Right atrium auricular region (tissue), 2 donors: ENCODE measurements around the gene PLXNB2. TPM values are rescaled to one million over a fixed set of nuclear protein-coding genes. Genes with fewer than 3 reads are reported as not detected.
"Not testable (repeated sequence)": the region's sequence is repeated elsewhere in the genome, so short reads cannot be mapped to it uniquely, and the experiment has no call there.

Experiments
- DNase-seq: peaks from one replicate; pipeline ENCODE4 v3.0.0-alpha.2; 2019; ENCODE audit warnings: low spot score
- H3K27ac ChIP-seq, 2 donors: fragments of 200-600 bp; sonication (generic); 1 replicate in 1 of 2; 2 replicates in 1 of 2; pipeline ENCODE4 v1.5.1; 2016 to 2019
- H3K27me3 ChIP-seq, 2 donors: fragments of 200-600 bp; sonication (generic); one replicate each; pipeline versions ENCODE4 v1.5.1 to v1.6.0; 2017 to 2019
- H3K36me3 ChIP-seq: fragments of 200-600 bp; sonication (generic); one replicate; pipeline ENCODE4 v1.5.1; 2016
- H3K4me1 ChIP-seq, 2 donors: fragments of 200-600 bp; sonication (generic); one replicate each; pipeline versions ENCODE4 v1.5.1 to v1.6.0; 2017 to 2019
- H3K4me3 ChIP-seq, 2 donors: fragments of 200-600 bp; sonication (generic); 1 replicate in 1 of 2; 2 replicates in 1 of 2; pipeline ENCODE4 v1.5.1; 2017 to 2019; ENCODE audit warnings: mild to moderate bottlenecking in 1 of 2, moderate library complexity in 1 of 2
- H3K9me3 ChIP-seq, 2 donors: fragments of 200-600 bp; sonication (generic); one replicate each; pipeline ENCODE4 v1.5.1; 2019
- total RNA-seq, 2 donors: library from RNA; depleted of rRNA; stranded (reverse); fragments of >200 nt; gene quantifications; one replicate each; pipeline ENCODE4 v1.1.0, GENCODE V29; 2016
- TF ChIP-seq, protein P1 (sequence below), 2 donors: fragments of 200-600 bp; sonication (generic); IDR thresholded peaks; one replicate each; pipeline ENCODE4 v1.5.1; 2019; ENCODE audit warnings: antibody characterized with exemption in 2 of 2

The PLXNB2 gene
- total RNA-seq, 2 donors from 2014 or later = 60.3 to 92.8 TPM

DNA sequence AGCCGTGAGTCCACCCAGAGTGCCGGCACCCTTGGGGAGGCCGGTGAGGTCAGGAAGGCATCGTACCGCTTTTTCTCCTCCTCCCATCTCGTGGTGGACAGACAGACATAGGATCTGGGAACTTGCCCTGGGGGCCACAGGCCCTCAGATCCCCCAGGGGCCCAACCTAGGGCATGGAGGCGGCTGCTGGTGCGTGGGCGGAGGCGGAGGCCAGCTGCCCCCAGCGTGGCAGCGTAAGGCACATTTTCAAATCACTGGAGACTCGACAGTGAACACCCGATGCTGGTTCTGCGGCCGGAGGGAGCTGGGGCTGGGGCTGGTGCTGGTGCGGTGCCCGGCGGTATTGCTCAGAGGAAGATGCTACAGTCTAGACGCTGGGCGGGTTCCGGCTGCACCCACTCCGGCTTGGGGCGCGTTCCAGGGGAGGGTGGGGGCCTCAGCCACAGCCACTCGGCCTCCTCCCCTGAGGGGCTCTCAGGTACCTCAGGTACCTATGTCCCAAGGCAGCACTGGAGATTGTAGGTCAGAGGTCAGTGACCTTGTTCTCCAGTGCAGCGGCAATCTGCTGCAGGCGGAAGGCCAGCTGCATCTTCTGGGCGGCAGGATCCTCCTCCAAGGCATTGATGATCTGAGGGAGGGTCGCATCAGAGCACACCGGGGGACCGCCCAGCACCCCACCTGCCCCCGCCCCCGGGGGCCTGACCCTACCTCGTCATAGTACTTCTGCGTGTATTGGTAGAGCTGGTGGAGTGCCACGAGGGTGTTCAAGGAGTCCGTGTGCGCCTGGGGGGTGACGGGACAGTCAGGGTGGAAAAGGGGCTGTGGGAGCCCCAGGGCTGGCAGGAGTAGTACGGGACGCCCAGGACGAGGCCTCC lies 32.0 kb downstream of the PLXNB2 start:
- H3K4me1 ChIP-seq = peaks cover 0 to 28% of the 10 kb centered on the region in 2 donors
- TF ChIP-seq, protein P1, sequence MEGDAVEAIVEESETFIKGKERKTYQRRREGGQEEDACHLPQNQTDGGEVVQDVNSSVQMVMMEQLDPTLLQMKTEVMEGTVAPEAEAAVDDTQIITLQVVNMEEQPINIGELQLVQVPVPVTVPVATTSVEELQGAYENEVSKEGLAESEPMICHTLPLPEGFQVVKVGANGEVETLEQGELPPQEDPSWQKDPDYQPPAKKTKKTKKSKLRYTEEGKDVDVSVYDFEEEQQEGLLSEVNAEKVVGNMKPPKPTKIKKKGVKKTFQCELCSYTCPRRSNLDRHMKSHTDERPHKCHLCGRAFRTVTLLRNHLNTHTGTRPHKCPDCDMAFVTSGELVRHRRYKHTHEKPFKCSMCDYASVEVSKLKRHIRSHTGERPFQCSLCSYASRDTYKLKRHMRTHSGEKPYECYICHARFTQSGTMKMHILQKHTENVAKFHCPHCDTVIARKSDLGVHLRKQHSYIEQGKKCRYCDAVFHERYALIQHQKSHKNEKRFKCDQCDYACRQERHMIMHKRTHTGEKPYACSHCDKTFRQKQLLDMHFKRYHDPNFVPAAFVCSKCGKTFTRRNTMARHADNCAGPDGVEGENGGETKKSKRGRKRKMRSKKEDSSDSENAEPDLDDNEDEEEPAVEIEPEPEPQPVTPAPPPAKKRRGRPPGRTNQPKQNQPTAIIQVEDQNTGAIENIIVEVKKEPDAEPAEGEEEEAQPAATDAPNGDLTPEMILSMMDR (IDR thresholded peaks at IDR 0.05) = no peak
- no peaks in the 10 kb centered on the region for H3K27me3 ChIP-seq
- peaks cover 54% of the 10 kb centered on the region for H3K36me3 ChIP-seq
- no peaks in the 10 kb centered on the region for H3K9me3 ChIP-seq
- H3K4me3 ChIP-seq = no peak overlapping the region
- no peak overlapping the region for H3K27ac ChIP-seq
- no peak for DNase-seq

DNA sequence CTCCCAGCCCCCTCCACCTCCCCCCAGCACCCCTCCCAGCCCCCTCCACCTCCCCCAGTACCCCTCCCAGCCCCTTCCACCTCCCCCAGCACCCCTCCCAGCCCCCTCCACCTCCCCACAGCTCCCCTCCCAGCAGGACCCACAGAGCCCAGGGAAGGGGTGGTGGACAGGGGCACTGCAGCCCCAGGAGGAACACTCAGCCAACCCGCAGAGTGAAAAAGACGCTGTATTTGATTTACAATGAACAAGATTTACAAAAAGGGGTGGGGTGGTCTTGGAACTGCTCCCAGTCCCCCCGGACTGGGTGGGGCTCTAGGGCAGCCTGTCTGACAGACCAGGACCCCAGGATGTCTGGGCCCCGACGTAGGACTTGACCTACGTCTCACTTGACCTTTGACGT lies 32.7 kb downstream of the PLXNB2 start:
- H3K27me3 ChIP-seq = no peaks in the 10 kb centered on the region
- H3K36me3 ChIP-seq = peaks cover 47% of the 10 kb centered on the region
- H3K4me3 ChIP-seq = no peak overlapping the region
- no peaks in the 10 kb centered on the region for H3K9me3 ChIP-seq
- peaks cover 0 to 33% of the 10 kb centered on the region in 2 donors for H3K4me1 ChIP-seq
- no peak overlapping the region for H3K27ac ChIP-seq
- TF ChIP-seq, protein P1 (IDR thresholded peaks at IDR 0.05) = no peak
- no peak for DNase-seq

DNA sequence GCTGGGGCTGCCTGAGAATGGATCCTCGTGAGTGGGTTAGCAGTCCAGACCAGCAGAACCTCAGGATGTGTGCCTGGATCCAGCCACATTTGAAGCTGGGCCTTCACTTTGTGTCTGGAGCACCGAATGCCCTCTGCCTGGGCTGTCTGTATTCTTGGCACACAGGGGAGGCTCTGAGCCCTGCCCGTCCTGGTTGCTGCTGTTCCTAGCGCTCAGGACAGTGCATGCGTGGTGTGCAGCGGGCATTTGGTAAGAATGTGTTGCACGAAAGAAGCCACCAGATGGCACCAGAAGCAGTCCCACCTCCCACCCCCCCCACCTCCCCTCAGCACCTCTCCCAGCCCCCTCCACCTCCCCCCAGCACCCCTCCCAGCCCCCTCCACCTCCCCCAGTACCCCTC lies 33.1 kb downstream of the PLXNB2 start:
- TF ChIP-seq, protein P1 (IDR thresholded peaks at IDR 0.05) = peak in 1 of 2 donors; percentile 50
- Histone ChIP-seq H3K4me3 (no peak overlapping the region), H3K27me3 (no peaks in the 10 kb centered on the region), H3K36me3 (peaks cover 42% of the 10 kb centered on the region), H3K27ac (no peak overlapping the region), H3K4me1 (peaks cover 0 to 37% of the 10 kb centered on the region in 2 donors), H3K9me3 (no peaks in the 10 kb centered on the region)
- DNase-seq = peak; percentile 68

DNA sequence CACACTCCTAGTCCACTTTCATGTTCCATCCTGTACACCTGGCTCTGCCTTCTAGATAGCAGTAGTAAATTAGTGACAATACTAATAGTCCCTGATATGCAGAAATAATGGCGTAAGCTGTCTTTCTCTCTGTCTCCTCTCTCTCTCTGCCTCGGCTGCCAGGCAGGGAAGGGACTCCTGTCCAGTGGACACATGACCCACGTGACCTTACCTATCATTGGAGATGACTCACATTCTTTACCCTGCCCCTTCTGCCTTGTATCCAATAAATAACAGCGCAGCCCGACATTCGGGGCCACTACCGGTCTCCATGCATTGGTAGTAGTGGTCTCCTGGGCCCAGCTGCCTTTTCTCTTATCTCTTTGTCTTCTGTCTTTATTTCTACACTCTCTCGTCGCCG lies 33.7 kb downstream of the PLXNB2 start:
- H3K27ac ChIP-seq, H3K4me3 ChIP-seq, H3K9me3 ChIP-seq, DNase-seq, H3K27me3 ChIP-seq: not testable (repeated sequence)
- H3K4me1 ChIP-seq = peaks cover 0 to 42% of the 10 kb centered on the region in 2 donors
- peaks cover 37% of the 10 kb centered on the region for H3K36me3 ChIP-seq

DNA sequence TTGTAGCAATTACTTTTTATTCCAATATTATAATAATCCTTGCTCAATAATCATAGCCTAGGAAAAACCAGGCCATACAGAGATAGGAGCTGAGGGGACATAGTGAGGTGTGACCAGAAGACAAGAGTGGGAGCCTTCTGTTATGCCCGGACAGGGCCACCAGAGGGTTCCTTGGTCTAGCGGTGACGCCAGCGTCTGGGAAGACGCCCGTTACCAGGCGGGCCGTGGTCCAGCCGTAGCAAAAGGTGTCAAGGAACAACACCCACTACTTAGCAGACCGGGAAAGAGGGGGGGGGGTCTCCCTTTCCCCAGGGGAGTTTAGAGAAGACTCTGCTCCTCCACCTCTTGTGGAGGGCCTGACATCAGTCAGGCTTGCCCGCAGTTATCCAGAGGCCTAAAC lies 34.1 kb downstream of the PLXNB2 start:
- not testable (repeated sequence) for H3K4me3 ChIP-seq, DNase-seq, H3K9me3 ChIP-seq, H3K27me3 ChIP-seq, H3K27ac ChIP-seq
- TF ChIP-seq, protein P1 (IDR thresholded peaks at IDR 0.05) = peak in 1 of 2 donors; percentile 18
- H3K36me3 ChIP-seq = peaks cover 33% of the 10 kb centered on the region
- peaks cover 0 to 47% of the 10 kb centered on the region in 2 donors for H3K4me1 ChIP-seq

DNA sequence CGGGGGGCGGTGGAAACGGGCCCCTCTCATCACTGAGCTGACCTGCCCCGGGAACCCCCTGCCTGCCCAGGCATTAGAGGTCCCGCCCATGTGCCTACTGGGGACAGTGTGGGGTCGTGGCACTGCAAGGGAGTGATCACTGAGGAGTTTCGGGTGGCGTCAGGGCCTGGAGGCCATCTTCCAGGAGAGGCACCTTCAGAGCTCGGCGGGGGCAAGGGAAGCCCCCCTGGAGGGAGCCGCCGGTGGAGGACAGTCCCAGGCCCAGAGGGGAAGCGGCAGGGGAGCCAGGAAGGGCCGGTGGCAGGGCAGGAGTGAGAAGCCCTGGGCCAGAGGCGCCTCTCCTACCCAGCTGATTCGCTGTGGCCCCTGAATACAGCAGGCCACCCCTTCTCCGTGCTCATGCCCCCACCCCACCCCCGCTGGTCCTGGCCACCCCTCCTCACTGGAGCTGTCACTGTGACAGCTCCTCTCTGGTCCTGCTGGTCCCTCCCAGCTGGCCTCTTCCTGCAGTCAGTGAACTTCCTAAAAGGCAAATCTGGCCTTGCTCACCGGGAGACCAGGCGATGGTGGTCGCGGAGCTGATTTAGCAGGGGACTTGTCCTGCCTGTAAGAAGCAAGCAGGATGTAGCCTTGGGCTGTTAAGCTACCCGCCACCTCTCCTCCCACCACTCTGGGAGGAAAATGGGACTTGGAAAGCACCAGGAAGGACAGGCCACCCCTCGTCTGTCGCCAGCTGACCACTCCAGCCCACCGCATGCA lies 35.2 kb downstream of the PLXNB2 start:
- peaks cover 0 to 58% of the 10 kb centered on the region in 2 donors for H3K4me1 ChIP-seq
- H3K36me3 ChIP-seq = peaks cover 22% of the 10 kb centered on the region
- DNase-seq = no peak
- no peaks in the 10 kb centered on the region for H3K27me3 ChIP-seq
- H3K27ac ChIP-seq = peak overlapping the region in 1 of 2 donors; percentile 48
- TF ChIP-seq, protein P1 (IDR thresholded peaks at IDR 0.05) = no peak
- H3K4me3 ChIP-seq = peak overlapping the region in 1 of 2 donors; percentile 62
- H3K9me3 ChIP-seq = no peaks in the 10 kb centered on the region
